Testis (tissue), 5 donors: Measurements from ENCODE around the gene MPP1. TPM values are rescaled to one million over a fixed set of nuclear protein-coding genes. Genes with fewer than 3 reads are reported as not detected.

Experiments
- DNase-seq: peaks from one replicate; pipeline ENCODE4 v3.0.0-alpha.2; 2019
- H3K27ac ChIP-seq, 2 donors: fragments of 200-600 bp; sonication (generic); one replicate each; pipeline ENCODE4 v1.5.1; 2019
- H3K27me3 ChIP-seq: fragments of 200-600 bp; sonication (generic); one replicate; pipeline ENCODE4 v1.5.1; 2019
- H3K36me3 ChIP-seq: fragments of 200-600 bp; sonication (generic); one replicate; pipeline ENCODE4 v1.5.1; 2017; ENCODE audit warnings: low read depth; ENCODE audit errors: missing control alignments
- H3K4me1 ChIP-seq: fragments of 200-600 bp; sonication (generic); one replicate; pipeline ENCODE4 v1.5.1; 2019
- H3K4me3 ChIP-seq, 2 donors: fragments of 200-600 bp; sonication (generic); one replicate each; pipeline ENCODE4 v1.5.1; 2017 to 2019
- H3K9me3 ChIP-seq: fragments of 200-600 bp; sonication (generic); one replicate; pipeline ENCODE4 v1.5.1; 2017
- POLR2A ChIP-seq: fragments of 450-650 bp; IDR thresholded peaks from one replicate; pipeline ENCODE4 v1.6.1; 2017; ENCODE audit warnings: antibody characterized with exemption, mild to moderate bottlenecking, moderate library complexity
- WGBS, 2 donors: methylation state at CpG; one replicate each; pipeline ENCODE4 v1.1.5; 2018; 5-methylcytosine and 5-hydroxymethylcytosine counted together
- intact Hi-C: fragments of 100-400 bp; cut with DNase I; formaldehyde crosslinking; loops from one replicate; pipeline ENCODE4 v1.15.1; 2023; ENCODE audit warnings: low total_unique reads
- long read RNA-seq, 2 donors: transcript quantifications; one replicate each; lab custom pipeline, GENCODE V29; 2026
- polyA plus RNA-seq: library from polyadenylated mRNA; stranded (reverse); fragments of 350-450 nt; fragmentation: Illumina TruSeq; extraction: RNeasy Lipid Tissue Mini Kit (QIAGEN cat#74804); gene quantifications from one replicate; pipeline ENCODE4 v1.2.3, GENCODE V29; 2014; ENCODE audit warnings: low read depth, low replicate concordance; ENCODE audit not compliant: insufficient read depth
- total RNA-seq, 2 donors: library from RNA; depleted of rRNA; stranded (reverse); fragments of >200 nt; gene quantifications; one replicate each; pipeline ENCODE4 v1.2.3, GENCODE V29; 2016
- TF ChIP-seq, protein P1 (sequence below), 3 experiments: fragments of 450-650 bp in 2 of 3; fragments of 200-600 bp in 1 of 3; sonication (generic) in 1 of 3; IDR thresholded peaks; one replicate each; pipeline ENCODE4 v1.5.1; 2016 to 2019; ENCODE audit warnings: antibody characterized with exemption in 3 of 3, mild to moderate bottlenecking in 2 of 3, moderate library complexity in 1 of 3

The MPP1 gene
- total RNA-seq: 10 to 100 TPM; 36.4 to 46.2 TPM
- 21.9 TPM for polyA plus RNA-seq
- long read RNA-seq, donor 1, transcript MPP1-202 (12 exons, 2,042 nt): major isoform, 9 of 19 reads
- long read RNA-seq, donor 1, partial matches to known transcripts: 6 of 19 reads
- long read RNA-seq, donor 1, other reads (novel, unspliced or antisense): 0 of 19 reads
- long read RNA-seq, donor 2, partial matches to known transcripts: 0 of 4 reads
- long read RNA-seq, donor 2, other reads (novel, unspliced or antisense): 0 of 4 reads

DNA sequence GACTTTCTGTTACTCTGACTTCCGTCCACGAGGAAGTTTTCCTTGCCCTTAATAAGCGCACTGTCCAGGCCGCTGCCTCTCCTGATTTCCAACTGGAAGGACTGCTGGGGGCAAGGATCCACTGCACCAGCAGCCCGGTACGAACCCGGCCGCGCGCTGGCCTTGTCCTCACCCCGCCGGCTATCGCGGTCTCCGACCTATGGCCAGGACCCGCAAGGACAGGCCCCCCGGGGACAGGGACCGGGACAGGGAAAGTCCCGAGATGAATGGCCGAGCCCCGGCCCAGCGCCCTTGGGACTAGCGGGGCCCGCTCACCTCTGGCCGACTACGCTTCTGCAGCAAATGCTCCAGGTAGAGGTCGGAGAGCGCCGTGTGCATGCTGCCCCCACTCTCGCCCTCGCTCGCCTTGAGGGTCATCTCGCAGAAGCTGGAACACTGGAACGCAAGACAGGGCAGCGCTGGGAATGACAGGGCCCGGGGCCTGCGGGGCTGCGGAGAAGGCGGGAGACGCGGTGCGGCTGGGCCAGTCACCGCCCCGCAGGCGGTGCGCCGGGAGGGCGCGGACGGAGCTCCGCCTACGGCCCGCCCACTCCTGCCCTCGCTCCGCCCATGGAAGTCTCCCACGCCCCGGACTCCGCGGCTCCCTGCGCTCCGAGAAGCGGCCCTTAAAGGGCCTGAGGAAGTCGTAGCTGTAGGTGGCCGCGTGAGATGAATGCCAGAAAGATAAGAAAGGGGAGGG, at the start of gene MPP1:
MPP1 (minus strand) TSS at position 529 of the 739 bp plus-strand sequence; CDS start at position 417, 112 bp downstream.
- no peak for TF ChIP-seq POLR2A
- TF ChIP-seq, protein P1, sequence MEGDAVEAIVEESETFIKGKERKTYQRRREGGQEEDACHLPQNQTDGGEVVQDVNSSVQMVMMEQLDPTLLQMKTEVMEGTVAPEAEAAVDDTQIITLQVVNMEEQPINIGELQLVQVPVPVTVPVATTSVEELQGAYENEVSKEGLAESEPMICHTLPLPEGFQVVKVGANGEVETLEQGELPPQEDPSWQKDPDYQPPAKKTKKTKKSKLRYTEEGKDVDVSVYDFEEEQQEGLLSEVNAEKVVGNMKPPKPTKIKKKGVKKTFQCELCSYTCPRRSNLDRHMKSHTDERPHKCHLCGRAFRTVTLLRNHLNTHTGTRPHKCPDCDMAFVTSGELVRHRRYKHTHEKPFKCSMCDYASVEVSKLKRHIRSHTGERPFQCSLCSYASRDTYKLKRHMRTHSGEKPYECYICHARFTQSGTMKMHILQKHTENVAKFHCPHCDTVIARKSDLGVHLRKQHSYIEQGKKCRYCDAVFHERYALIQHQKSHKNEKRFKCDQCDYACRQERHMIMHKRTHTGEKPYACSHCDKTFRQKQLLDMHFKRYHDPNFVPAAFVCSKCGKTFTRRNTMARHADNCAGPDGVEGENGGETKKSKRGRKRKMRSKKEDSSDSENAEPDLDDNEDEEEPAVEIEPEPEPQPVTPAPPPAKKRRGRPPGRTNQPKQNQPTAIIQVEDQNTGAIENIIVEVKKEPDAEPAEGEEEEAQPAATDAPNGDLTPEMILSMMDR (IDR thresholded peaks at IDR 0.05): no peak
- Histone ChIP-seq H3K27me3 (no peaks in the 10 kb centered on the region), H3K27ac (no peak within 1 kb of the TSS), H3K4me1 (no peaks in the 10 kb centered on the region), H3K9me3 (no peaks in the 10 kb centered on the region), H3K4me3 (peak within 1 kb of the TSS; percentile 53 to 72), H3K36me3 (no peaks in the 10 kb centered on the region)
- intact Hi-C loops: no loop called here
- 0% methylated on average over 44 of the region's 65 CpGs; no CpG with 5 or more reads in 1 of the 2 donors for WGBS, 2 donors
- DNase-seq: peak; percentile 73

DNA sequence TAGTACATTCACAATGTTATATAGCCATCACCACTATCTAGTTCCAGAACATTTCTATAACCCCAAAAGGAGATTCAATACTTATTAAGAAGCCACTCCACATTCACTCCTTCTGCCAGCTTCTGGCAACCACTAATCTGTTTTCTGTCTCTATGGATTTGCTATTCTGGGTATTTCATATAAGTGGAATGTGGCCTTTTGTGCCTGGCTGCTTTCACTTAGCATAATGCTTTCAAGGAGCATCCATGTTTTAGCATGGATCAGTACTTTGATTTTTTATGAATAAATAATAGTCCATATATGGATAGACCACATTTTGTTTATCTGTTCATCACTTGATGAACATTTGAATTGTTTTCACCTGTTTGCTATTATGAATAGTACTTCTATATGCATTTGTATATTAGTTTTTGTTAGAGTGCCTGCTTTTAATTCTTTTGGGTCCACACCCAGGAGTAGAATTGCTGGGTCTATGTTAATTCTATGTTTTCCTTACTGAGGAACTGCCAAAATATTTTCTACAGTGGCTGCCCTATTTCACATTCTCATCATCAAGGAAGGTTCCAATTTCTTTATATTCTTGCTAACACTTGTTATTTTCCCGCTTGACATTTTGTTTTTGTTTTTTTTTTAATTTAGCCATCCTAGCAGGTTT, 45.8 kb upstream of the MPP1 start:
- H3K4me3 ChIP-seq: no peak overlapping the region
- intact Hi-C loops: no loop called here
- H3K27me3 ChIP-seq: no peaks in the 10 kb centered on the region
- H3K27ac ChIP-seq: no peak overlapping the region
- WGBS, 2 donors: 92 to 94% methylated on average over 1 of the region's 1 CpG
- no peaks in the 10 kb centered on the region for H3K36me3 ChIP-seq
- no peaks in the 10 kb centered on the region for H3K4me1 ChIP-seq
- no peak for DNase-seq
- TF ChIP-seq, protein P1 (IDR thresholded peaks at IDR 0.05): no peak
- no peak for TF ChIP-seq POLR2A
- H3K9me3 ChIP-seq: no peaks in the 10 kb centered on the region

- no peak for DNase-seq
- no peak overlapping the region for H3K4me3 ChIP-seq
- intact Hi-C loops: no loop called here
- H3K9me3 ChIP-seq: no peaks in the 10 kb centered on the region
- TF ChIP-seq, protein P1 (IDR thresholded peaks at IDR 0.05): no peak
- TF ChIP-seq POLR2A: no peak
- no peaks in the 10 kb centered on the region for H3K36me3 ChIP-seq
- WGBS, 2 donors: 91 to 97% methylated on average over 2 of the region's 2 CpGs
- no peak overlapping the region for H3K27ac ChIP-seq
- H3K27me3 ChIP-seq: no peaks in the 10 kb centered on the region
- H3K4me1 ChIP-seq: no peaks in the 10 kb centered on the region
Observed at GRCh38 chrX:154840856-154841255, 35.6 kb upstream of the MPP1 start.

GRCh38 chrX:154836163-154836562, 30.9 kb upstream of the MPP1 start:
- Histone ChIP-seq H3K27me3 (no peaks in the 10 kb centered on the region), H3K36me3 (no peaks in the 10 kb centered on the region), H3K4me3 (no peak overlapping the region), H3K9me3 (no peaks in the 10 kb centered on the region), H3K4me1 (no peaks in the 10 kb centered on the region), H3K27ac (no peak overlapping the region)
- WGBS, 2 donors: 61 to 88% methylated on average over 1 of the region's 1 CpG
- DNase-seq: no peak
- intact Hi-C loops: no loop called here
- TF ChIP-seq, protein P1 (IDR thresholded peaks at IDR 0.05): no peak
- no peak for TF ChIP-seq POLR2A
